KOPT-K1 (cell line): ENCODE data around the gene CTPS2.
"Not testable (repeated sequence)": the region's sequence is repeated elsewhere in the genome, so short reads cannot be mapped to it uniquely, and the experiment has no call there.

Experiments used
- H3K27ac ChIP-seq: fragments of 200-600 bp; sonication (generic); 2 replicates; pipeline ENCODE4 v1.5.1; 2016; ENCODE audit warnings: antibody characterized with exemption, mild to moderate bottlenecking, low read depth, low read length; ENCODE audit not compliant: poor library complexity, severe bottlenecking
- H3K36me3 ChIP-seq: fragments of 200-600 bp; sonication (generic); 2 replicates; pipeline ENCODE4 v1.5.1; 2017; ENCODE audit warnings: antibody characterized with exemption, mild to moderate bottlenecking, low read length, moderate library complexity; ENCODE audit not compliant: insufficient read depth
- H3K9me3 ChIP-seq: fragments of 200-600 bp; sonication (generic); 2 replicates; pipeline ENCODE4 v1.5.1; 2017; ENCODE audit warnings: antibody characterized with exemption, low read length, mild to moderate bottlenecking; ENCODE audit not compliant: insufficient read depth, poor library complexity, severe bottlenecking

Gene CTPS2

GRCh38 chrX:16586377-16587112 is 125.9 kb downstream of the CTPS2 start:
- Histone ChIP-seq H3K36me3 (no peaks in the 10 kb centered on the region), H3K27ac (no peak overlapping the region), H3K9me3 (no peaks in the 10 kb centered on the region)

- H3K9me3 ChIP-seq: no peaks in the 10 kb centered on the region
- no peak overlapping the region for H3K27ac ChIP-seq
- no peaks in the 10 kb centered on the region for H3K36me3 ChIP-seq
Measured at GRCh38 chrX:16585486-16586376, 126.7 kb downstream of the CTPS2 start.

GRCh38 chrX:16580004-16580797 is 132.3 kb downstream of the CTPS2 start:
- not testable (repeated sequence) for H3K36me3 ChIP-seq, H3K9me3 ChIP-seq, H3K27ac ChIP-seq

- H3K36me3 ChIP-seq: no peaks in the 10 kb centered on the region
- no peaks in the 10 kb centered on the region for H3K9me3 ChIP-seq
- H3K27ac ChIP-seq: no peak overlapping the region
Measured at GRCh38 chrX:16579517-16579916, 133.0 kb downstream of the CTPS2 start.

GRCh38 chrX:16578218-16578617 is 134.3 kb downstream of the CTPS2 start:
- H3K9me3 ChIP-seq: no peaks in the 10 kb centered on the region
- no peak overlapping the region for H3K27ac ChIP-seq
- no peaks in the 10 kb centered on the region for H3K36me3 ChIP-seq

GRCh38 chrX:16577483-16578029 is 134.9 kb downstream of the CTPS2 start:
- H3K9me3 ChIP-seq: no peaks in the 10 kb centered on the region
- H3K27ac ChIP-seq: no peak overlapping the region
- no peaks in the 10 kb centered on the region for H3K36me3 ChIP-seq

- not testable (repeated sequence) for H3K27ac ChIP-seq, H3K9me3 ChIP-seq
Measured at GRCh38 chrX:16575388-16575787, 137.1 kb downstream of the CTPS2 start.

GRCh38 chrX:16573781-16574180 is 138.7 kb downstream of the CTPS2 start:
- Histone ChIP-seq H3K27ac (no peak overlapping the region), H3K9me3 (no peaks in the 10 kb centered on the region)

More at GRCh38 chrX:16575388-16575787, 137.1 kb downstream of the CTPS2 start:
- H3K36me3 ChIP-seq: not testable (repeated sequence)

GRCh38 chrX:16567681-16568080 is 144.8 kb downstream of the CTPS2 start:
- Histone ChIP-seq H3K9me3 (no peaks in the 10 kb centered on the region), H3K27ac (no peak overlapping the region)

More at GRCh38 chrX:16573781-16574180, 138.7 kb downstream of the CTPS2 start:
- no peaks in the 10 kb centered on the region for H3K36me3 ChIP-seq

GRCh38 chrX:16566571-16566970 is 145.9 kb downstream of the CTPS2 start:
- H3K9me3 ChIP-seq: no peaks in the 10 kb centered on the region
- no peaks in the 10 kb centered on the region for H3K36me3 ChIP-seq
- H3K27ac ChIP-seq: no peak overlapping the region

More at GRCh38 chrX:16567681-16568080, 144.8 kb downstream of the CTPS2 start:
- no peaks in the 10 kb centered on the region for H3K36me3 ChIP-seq

- no peak overlapping the region for H3K27ac ChIP-seq
- H3K36me3 ChIP-seq: no peaks in the 10 kb centered on the region
- H3K9me3 ChIP-seq: no peaks in the 10 kb centered on the region
Measured at GRCh38 chrX:16560173-16560572, 152.3 kb downstream of the CTPS2 start.

- no peak overlapping the region for H3K27ac ChIP-seq
- no peaks in the 10 kb centered on the region for H3K9me3 ChIP-seq
- no peaks in the 10 kb centered on the region for H3K36me3 ChIP-seq
Measured at GRCh38 chrX:16559206-16559619, 153.3 kb downstream of the CTPS2 start.

- Histone ChIP-seq H3K27ac (no peak overlapping the region), H3K9me3 (no peaks in the 10 kb centered on the region), H3K36me3 (no peaks in the 10 kb centered on the region)
Measured at GRCh38 chrX:16558489-16558888, 154.0 kb downstream of the CTPS2 start.

- Histone ChIP-seq H3K9me3 (no peaks in the 10 kb centered on the region), H3K36me3 (no peaks in the 10 kb centered on the region), H3K27ac (no peak overlapping the region)
Measured at GRCh38 chrX:16552546-16552945, 159.9 kb downstream of the CTPS2 start.

GRCh38 chrX:16547644-16548043 is 164.8 kb downstream of the CTPS2 start:
- Histone ChIP-seq H3K9me3 (no peaks in the 10 kb centered on the region), H3K27ac (no peak overlapping the region), H3K36me3 (no peaks in the 10 kb centered on the region)
